ENCODE results near the gene CSPG4.
"Not testable (repeated sequence)": the region's sequence is repeated elsewhere in the genome, so short reads cannot be mapped to it uniquely, and the experiment has no call there.

Gene CSPG4

DNA sequence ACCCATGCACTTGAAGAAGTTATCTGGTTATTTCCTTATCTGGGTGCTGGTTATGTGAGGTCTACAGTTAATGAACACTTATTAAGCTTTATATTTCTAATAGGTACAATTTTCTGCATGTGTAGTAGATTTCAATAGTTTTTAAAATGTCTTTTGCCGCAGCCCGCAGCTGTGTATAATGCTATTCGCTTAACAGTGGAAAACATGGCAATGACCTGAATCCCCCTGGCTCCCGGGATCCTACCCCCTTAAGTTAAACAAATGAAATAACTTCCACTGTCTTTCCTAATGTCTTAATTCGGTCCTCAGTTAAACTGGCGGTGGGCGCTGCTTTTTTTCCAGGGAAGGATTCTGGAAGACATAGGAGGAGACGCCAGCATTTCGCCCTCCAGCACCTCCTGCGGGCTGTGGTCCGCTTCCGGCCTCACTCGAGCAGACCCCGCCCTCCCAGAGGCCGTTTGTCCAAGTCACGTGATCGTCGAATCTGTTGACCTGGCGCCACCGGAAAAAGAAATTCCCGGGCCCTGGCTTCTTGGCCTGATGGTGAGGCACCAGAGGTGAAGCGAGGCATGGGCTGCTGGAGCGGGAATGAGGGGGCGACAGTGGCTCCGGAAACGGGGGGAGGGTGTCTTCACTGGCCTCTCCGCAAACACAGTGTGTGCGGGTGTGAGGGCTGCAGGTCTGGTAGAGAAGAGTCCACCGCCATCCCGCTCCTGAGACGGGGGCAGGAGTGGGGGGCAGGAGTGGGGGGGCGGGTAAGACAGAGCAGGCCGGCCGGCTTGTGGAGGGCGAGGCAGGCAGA lies 45.6 kb upstream of the CSPG4 start:
- peak overlapping the region; percentile 57 for H3K4me3 ChIP-seq (ENCODE audit: low read length)
- TF ChIP-seq, protein P1, sequence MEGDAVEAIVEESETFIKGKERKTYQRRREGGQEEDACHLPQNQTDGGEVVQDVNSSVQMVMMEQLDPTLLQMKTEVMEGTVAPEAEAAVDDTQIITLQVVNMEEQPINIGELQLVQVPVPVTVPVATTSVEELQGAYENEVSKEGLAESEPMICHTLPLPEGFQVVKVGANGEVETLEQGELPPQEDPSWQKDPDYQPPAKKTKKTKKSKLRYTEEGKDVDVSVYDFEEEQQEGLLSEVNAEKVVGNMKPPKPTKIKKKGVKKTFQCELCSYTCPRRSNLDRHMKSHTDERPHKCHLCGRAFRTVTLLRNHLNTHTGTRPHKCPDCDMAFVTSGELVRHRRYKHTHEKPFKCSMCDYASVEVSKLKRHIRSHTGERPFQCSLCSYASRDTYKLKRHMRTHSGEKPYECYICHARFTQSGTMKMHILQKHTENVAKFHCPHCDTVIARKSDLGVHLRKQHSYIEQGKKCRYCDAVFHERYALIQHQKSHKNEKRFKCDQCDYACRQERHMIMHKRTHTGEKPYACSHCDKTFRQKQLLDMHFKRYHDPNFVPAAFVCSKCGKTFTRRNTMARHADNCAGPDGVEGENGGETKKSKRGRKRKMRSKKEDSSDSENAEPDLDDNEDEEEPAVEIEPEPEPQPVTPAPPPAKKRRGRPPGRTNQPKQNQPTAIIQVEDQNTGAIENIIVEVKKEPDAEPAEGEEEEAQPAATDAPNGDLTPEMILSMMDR (IDR thresholded peaks at IDR 0.05; ENCODE audit: insufficient read depth, low read depth, low read length, missing control alignments) = peak; percentile 35
- DNase-seq (ENCODE audit: low read depth) = peak; percentile 69

DNA sequence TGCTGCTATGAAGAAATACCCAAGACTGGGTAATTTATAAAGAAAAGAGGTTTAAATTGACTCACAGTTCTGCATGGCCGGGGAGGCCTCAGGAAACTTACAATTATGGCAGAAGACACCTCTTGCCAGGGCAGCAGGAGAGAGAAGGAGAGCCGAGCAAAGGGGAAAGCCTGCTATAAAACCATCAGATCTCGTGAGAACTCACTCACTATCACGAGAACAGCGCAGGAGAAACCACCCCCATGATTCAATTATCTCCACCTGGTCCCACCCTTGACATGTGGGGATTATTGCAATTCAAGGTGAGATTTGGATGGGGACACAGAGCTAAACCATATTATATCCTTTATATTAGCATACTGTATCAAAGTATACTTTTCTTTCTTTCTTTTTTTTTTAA lies 42.2 kb upstream of the CSPG4 start:
- DNase-seq (ENCODE audit: low read depth); H3K4me3 ChIP-seq (ENCODE audit: low read length): not testable (repeated sequence)

DNA sequence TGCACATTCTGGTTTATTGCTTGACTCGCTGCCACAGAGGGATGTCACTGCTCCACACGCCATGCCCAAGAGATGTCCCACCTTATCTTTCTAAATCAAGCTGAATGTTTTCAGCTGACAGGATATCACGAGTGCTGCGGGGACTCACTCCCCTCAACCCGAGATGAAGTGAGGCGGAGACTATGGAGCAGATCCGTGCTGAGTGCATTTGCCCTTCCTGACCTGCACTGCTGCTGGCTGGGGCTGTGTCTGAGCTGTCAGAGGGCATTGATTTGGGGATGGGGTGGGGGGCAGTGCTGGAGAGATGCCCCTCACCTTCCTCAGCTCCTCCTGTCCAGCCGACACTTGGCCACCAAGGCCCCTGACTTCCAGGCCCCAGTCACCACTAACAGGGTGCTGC lies 40.5 kb upstream of the CSPG4 start:
- no peak overlapping the region for H3K4me3 ChIP-seq (ENCODE audit: low read length)
- TF ChIP-seq, protein P1 (IDR thresholded peaks at IDR 0.05; ENCODE audit: insufficient read depth, low read depth, low read length, missing control alignments) = no peak
- DNase-seq (ENCODE audit: low read depth) = no peak

DNA sequence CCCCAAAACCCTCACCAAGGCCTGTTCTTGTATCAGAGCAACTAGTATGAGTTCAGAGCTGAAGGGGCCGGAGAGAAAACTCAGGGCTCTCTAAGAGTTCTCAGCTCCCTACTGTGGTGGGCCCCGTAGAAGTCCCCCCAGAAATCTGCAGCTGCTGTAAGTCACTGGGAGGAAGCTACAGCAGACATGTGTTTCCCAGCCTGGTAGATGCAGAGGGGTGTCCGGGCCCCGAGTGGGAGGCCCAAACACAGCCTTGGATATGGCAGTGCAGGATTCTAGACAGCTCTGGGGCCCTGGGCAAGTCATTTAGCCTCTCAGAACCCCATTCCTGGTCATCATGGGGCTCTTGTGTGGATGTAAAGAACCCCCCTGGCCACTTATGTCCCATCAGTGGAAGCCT lies 39.2 kb upstream of the CSPG4 start:
- TF ChIP-seq, protein P1 (IDR thresholded peaks at IDR 0.05; ENCODE audit: insufficient read depth, low read depth, low read length, missing control alignments) = no peak
- no peak for DNase-seq (ENCODE audit: low read depth)
- no peak overlapping the region for H3K4me3 ChIP-seq (ENCODE audit: low read length)

DNA sequence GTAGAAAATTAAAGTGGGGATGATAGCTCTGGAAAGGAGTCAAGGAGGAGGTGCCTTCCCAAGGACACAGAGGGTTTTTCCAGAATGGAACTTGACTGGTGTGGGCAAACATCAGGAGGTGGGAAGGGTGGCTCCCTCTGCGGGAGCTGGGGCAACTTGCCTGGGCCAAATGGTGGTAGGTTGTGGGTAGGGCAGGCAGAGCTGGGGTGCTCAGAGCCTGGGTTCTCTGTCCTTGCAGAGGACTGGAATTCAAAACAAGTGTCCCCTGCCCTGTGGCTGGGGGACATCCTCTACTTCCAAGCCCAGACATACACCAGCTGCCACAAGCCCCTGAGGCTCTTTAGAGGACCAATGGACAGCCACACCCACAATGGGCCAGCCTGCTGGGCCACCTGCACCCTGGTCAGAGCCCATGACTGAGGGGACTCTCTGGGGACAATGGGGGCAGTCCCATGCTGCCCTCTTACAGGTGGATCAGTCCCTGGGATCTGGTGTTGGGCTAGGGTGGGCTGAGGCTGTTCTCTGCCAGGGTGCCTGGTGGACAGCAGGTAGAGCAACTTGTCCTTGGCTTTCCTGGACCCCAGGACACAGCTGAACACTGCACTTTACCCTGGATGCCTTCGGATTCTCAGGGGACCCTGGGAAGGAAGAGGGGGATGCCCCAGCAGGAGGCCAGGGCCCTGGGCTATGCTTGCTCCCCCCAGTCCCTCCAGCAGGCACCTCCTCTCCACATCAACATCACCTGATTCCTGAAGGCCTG lies 38.6 kb upstream of the CSPG4 start:
- TF ChIP-seq, protein P1 (IDR thresholded peaks at IDR 0.05; ENCODE audit: insufficient read depth, low read depth, low read length, missing control alignments) = no peak
- DNase-seq (ENCODE audit: low read depth) = no peak

DNA sequence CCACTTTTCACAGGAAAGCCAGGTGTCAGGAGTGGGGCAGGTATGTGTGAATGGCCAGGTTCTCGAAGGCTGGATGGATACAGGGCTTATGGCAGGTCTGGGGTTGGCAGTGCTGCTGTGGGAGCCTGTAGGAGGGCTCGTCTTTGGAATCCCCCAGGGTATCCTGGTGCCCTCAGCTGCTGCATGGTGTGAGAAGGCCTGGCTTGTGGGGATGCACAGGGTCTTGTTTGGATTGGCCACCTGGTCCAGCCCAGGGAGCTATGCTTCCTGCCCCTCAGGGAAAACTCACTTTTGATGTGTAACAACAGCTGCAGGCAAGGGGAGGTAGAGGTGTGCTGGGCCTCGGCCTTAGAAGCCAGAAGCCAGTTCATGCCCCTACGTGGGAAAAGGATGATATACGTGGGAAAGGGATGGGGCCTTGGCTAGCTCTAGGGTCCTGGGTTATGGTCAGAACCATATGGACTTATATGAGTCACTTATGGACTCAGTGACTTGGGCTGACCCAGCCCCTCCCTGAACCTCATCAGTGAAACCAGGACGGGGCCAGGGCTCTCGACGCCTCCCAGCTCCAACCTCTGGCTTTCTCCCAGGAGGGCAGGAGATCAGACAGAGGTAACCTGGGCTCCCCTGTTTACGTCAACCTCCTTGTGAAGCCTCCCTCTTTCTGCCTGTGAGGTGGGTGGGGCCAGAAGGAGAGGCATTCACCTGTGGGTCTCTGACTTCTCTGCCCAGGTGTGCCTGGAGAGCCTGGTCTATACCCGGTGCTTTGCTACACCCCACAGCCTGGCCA lies 37.8 kb upstream of the CSPG4 start:
- TF ChIP-seq, protein P1 (IDR thresholded peaks at IDR 0.05; ENCODE audit: insufficient read depth, low read depth, low read length, missing control alignments) = no peak
- no peak for DNase-seq (ENCODE audit: low read depth)
- H3K4me3 ChIP-seq (ENCODE audit: low read length) = no peak overlapping the region

More for the DNA sequence above, 38.6 kb upstream of the CSPG4 start:
- H3K4me3 ChIP-seq (ENCODE audit: low read length) = no peak overlapping the region

DNA sequence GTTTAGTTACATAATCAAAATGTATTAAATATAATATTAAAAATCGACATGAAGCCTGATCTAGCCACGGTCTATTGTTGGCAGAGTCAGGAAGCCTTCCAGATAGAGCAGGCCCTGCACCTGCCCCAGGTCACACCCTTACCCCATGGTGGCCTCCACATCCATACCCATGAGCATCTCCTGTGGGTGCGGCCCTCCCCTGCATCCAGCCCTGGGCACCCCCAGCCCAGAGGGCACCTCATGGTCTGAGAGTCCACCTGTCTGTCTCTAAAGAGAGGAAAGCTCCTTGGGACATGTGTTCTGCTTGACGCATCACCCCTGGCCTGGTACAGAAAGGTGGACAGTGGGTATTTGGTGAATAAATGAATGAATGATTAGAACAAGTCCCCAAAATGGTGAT lies 37.2 kb upstream of the CSPG4 start:
- no peak overlapping the region for H3K4me3 ChIP-seq (ENCODE audit: low read length)
- TF ChIP-seq, protein P1 (IDR thresholded peaks at IDR 0.05; ENCODE audit: insufficient read depth, low read depth, low read length, missing control alignments) = no peak
- DNase-seq (ENCODE audit: low read depth) = no peak

DNA sequence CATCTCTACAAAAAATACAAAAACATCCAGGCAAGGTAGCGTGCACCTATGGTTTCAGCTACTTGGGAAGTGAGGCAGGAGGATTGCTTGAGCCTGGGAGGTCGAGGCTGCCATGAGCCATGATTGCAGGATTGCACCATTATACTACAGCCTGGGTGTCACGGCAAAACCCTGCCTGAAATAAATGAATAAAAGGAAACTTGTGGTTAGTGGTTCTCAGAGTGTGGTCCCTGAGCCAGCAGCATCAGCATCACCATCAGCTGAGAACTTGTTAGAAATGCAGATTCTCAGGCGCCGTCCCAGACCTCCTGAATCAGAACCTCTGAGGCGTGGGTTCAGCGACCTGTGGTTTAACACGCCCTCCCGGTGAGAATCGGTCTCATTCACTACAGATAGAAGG lies 36.2 kb upstream of the CSPG4 start:
- not testable (repeated sequence) for H3K4me3 ChIP-seq (ENCODE audit: low read length); DNase-seq (ENCODE audit: low read depth)

DNA sequence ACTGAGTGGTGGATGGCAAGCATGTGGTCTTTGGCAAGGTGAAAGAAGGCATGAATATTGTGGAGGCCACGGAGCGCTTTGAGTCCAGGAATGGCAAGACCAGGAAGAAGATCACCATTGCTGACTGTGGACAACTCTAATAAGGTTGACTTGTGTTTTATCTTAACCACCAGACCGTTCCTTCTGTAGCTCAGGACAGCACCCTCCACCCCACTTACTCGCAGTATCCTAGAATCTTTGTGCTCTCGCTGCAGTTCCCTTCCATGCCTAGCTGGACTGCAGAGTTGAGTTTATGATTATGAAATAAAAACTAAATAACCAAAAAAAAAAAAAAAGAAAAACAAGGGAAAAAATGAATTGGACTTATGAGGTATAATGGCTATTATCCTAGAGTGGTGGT lies 34.5 kb upstream of the CSPG4 start:
- not testable (repeated sequence) for H3K4me3 ChIP-seq (ENCODE audit: low read length); DNase-seq (ENCODE audit: low read depth)
